NCI-H510A treated with DMSO at 0.1 percent for 48 hours (cell line): Measurements from ENCODE around the gene HTRA1.

ENCODE experiments used
- DNase-seq: peaks from one replicate; lab custom pipeline; 2025; lab: John Stamatoyannopoulos, UW

HTRA1 gene

GRCh38 chr10:122474131-122474818 lies 12.9 kb downstream of the HTRA1 start:
- no peak for DNase-seq

- DNase-seq = no peak
These were observed 13.7 kb downstream of the HTRA1 start for GRCh38 chr10:122475100-122475499.

- peak; percentile 51 for DNase-seq
These were observed 14.4 kb downstream of the HTRA1 start for GRCh38 chr10:122475591-122476332.

- peak; percentile 84 for DNase-seq
These were observed 15.0 kb downstream of the HTRA1 start for GRCh38 chr10:122476333-122476695.

- DNase-seq = no peak
These were observed 16.1 kb downstream of the HTRA1 start for GRCh38 chr10:122477436-122477835.

- DNase-seq = no peak
These were observed 17.6 kb downstream of the HTRA1 start for GRCh38 chr10:122478971-122479370.

- DNase-seq = no peak
These were observed 18.9 kb downstream of the HTRA1 start for GRCh38 chr10:122480146-122480833.

- DNase-seq = no peak
These were observed 20.1 kb downstream of the HTRA1 start for GRCh38 chr10:122481296-122482056.

GRCh38 chr10:122484276-122485060 lies 23.1 kb downstream of the HTRA1 start:
- no peak for DNase-seq

- DNase-seq = no peak
These were observed 24.3 kb downstream of the HTRA1 start for GRCh38 chr10:122485670-122486069.

GRCh38 chr10:122486406-122487080 lies 25.2 kb downstream of the HTRA1 start:
- DNase-seq = no peak

GRCh38 chr10:122487174-122487765 lies 25.9 kb downstream of the HTRA1 start:
- peak; percentile 86 for DNase-seq

GRCh38 chr10:122490268-122490667 lies 28.9 kb downstream of the HTRA1 start:
- DNase-seq = no peak

- no peak for DNase-seq
These were observed 29.7 kb downstream of the HTRA1 start for GRCh38 chr10:122490786-122491680.

GRCh38 chr10:122492006-122492405 lies 30.7 kb downstream of the HTRA1 start:
- DNase-seq = no peak

- no peak for DNase-seq
These were observed 31.7 kb downstream of the HTRA1 start for GRCh38 chr10:122492999-122493481.

GRCh38 chr10:122493761-122494160 lies 32.4 kb downstream of the HTRA1 start:
- no peak for DNase-seq

GRCh38 chr10:122494173-122494820 lies 32.9 kb downstream of the HTRA1 start:
- no peak for DNase-seq

- no peak for DNase-seq
These were observed 33.5 kb downstream of the HTRA1 start for GRCh38 chr10:122494833-122495232.
